ENCODE results near the gene ARFGEF3. TPM values are rescaled to one million over a fixed set of nuclear protein-coding genes. Genes with fewer than 3 reads are reported as not detected.

Gene ARFGEF3
- total RNA-seq, 4 donors from 2014 or later, result 8.9 to 12.0 (median 10.5) TPM

DNA sequence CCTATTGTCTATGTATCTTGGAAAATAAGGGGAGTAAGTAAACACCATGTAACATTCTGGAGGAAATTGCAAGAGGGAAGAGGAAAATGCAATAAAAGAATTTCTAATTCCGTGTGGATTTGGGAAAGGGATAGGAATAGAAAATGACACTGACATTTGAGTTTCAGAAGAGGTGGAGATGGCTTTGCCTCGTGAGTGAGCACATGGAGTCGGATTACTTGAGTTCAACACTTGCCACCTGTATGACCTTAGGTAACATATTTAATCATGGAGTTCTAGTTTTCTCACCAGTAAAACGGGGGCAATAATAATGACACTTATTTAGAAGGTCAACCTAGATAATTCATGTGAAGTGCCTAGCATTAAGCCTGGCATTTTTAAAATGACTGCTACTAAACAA, 67.3 kb downstream of the ARFGEF3 start:
- no peaks in the 10 kb centered on the region for H3K9me3 ChIP-seq
- H3K27ac ChIP-seq, result no peak overlapping the region
- H3K36me3 ChIP-seq, result no peaks in the 10 kb centered on the region
- H3K4me1 ChIP-seq, result no peaks in the 10 kb centered on the region
- TF ChIP-seq POLR2A (IDR thresholded peaks at IDR 0.05), result no peak
- TF ChIP-seq, protein P1, sequence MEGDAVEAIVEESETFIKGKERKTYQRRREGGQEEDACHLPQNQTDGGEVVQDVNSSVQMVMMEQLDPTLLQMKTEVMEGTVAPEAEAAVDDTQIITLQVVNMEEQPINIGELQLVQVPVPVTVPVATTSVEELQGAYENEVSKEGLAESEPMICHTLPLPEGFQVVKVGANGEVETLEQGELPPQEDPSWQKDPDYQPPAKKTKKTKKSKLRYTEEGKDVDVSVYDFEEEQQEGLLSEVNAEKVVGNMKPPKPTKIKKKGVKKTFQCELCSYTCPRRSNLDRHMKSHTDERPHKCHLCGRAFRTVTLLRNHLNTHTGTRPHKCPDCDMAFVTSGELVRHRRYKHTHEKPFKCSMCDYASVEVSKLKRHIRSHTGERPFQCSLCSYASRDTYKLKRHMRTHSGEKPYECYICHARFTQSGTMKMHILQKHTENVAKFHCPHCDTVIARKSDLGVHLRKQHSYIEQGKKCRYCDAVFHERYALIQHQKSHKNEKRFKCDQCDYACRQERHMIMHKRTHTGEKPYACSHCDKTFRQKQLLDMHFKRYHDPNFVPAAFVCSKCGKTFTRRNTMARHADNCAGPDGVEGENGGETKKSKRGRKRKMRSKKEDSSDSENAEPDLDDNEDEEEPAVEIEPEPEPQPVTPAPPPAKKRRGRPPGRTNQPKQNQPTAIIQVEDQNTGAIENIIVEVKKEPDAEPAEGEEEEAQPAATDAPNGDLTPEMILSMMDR (IDR thresholded peaks at IDR 0.05), result no peak
- H3K27me3 ChIP-seq, result no peaks in the 10 kb centered on the region
- H3K4me3 ChIP-seq, result no peak overlapping the region
- DNase-seq, result no peak

DNA sequence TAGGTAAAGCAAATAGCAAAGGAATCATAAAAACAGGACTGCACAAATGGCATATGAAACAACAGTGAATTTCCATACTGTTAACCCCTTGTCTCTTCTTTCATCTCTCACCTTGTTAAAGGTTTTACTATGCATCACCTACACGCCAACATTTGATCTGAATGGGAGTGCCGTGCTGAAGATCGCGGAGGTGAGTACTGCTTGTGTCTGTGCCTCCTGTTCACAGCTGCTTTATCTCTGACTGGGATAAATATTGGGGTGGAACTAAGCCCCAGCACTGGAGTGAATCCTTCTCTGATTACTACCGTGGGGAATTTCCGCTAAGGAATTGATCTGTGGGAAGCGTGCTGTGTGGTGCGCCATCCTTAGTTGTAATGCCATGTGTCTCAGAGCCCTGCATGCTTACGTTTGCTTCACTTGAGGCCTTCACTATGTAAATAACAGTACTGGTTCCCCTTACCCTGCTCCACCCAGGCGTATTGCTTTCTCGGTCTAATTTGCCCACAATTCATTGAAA, 68.0 kb downstream of the ARFGEF3 start:
- no peak overlapping the region for H3K4me3 ChIP-seq
- H3K4me1 ChIP-seq, result no peaks in the 10 kb centered on the region
- no peaks in the 10 kb centered on the region for H3K36me3 ChIP-seq
- DNase-seq, result no peak
- H3K27me3 ChIP-seq, result no peaks in the 10 kb centered on the region
- no peak overlapping the region for H3K27ac ChIP-seq
- TF ChIP-seq POLR2A (IDR thresholded peaks at IDR 0.05), result no peak
- TF ChIP-seq, protein P1 (IDR thresholded peaks at IDR 0.05), result no peak
- no peaks in the 10 kb centered on the region for H3K9me3 ChIP-seq

DNA sequence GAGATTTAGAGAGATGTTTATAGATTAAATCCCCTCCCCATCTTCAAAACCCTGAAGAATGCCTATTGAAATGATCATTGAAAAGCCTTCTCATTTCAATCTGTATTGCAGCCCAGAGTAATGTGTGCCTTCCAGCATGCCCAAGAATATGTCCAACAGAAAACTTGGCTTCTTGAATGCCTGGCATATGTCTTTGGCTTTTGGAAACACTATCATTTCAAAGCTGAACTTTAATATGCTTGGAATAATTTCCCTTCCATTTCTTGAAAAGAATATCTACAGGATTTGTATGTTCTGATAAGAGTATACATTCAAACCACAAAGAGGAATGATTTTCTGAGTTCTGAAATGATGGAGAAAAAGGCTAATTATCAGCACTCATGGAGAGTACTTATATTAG, 68.5 kb downstream of the ARFGEF3 start:
- DNase-seq, result no peak
- Histone ChIP-seq H3K4me1 (no peaks in the 10 kb centered on the region), H3K27me3 (no peaks in the 10 kb centered on the region), H3K36me3 (no peaks in the 10 kb centered on the region), H3K27ac (no peak overlapping the region), H3K4me3 (no peak overlapping the region), H3K9me3 (no peaks in the 10 kb centered on the region)
- TF ChIP-seq POLR2A (IDR thresholded peaks at IDR 0.05), result no peak
- TF ChIP-seq, protein P1 (IDR thresholded peaks at IDR 0.05), result no peak

DNA sequence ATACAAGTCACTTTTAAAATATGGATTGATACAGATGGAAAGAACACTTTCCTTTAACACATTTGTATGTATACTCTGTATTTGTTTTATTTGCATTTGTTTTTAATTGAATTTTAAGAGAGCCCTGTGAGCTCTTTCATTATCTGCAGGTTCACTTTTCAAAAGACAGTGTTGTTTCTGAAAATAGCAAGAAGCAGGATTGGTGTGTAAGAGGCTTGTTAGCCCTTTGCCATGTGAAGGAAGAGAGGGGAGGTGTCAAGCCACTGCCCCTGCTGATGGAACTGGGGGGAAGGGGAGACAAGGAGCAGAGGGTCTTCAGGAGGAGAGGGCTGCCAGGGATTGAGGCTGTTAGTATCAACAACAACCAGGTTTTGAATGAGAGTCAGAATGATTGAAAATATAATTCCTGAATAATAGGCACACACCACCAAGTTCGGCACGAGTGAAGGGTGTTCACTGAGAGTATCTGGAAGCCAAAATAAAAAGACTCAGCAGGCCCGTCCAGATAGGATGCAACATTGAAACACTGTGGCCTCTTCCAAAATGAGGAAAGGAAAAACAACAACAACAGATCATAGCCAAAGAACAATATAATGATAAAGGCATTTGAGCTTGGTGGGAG, 69.1 kb downstream of the ARFGEF3 start:
- H3K4me1 ChIP-seq, result no peaks in the 10 kb centered on the region
- TF ChIP-seq POLR2A (IDR thresholded peaks at IDR 0.05), result no peak
- TF ChIP-seq, protein P1 (IDR thresholded peaks at IDR 0.05), result no peak

DNA sequence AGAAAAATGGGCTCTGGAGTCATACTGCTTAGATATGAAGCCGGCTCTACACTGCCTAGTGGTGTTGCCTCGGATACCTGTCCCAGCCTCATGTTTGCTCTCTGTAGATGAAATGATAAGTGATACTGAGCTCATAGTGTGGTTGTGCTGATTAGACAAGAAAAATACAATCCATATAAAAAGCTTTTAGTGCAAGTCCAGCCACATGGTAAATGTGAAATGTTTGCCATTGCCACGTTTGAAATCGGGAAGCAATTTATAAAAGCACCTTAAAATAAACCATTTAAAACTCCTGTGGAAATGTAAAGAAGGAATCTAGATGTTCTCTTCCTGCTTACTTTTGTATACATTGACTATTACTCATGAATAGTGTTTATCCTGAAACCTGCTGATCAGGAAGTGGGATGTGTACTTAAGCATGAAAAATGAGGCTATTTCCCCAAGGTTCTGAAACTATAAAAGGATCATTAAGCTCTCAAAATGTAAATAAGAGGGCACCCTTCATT, 69.7 kb downstream of the ARFGEF3 start:
- H3K4me1 ChIP-seq, result no peaks in the 10 kb centered on the region
- DNase-seq, result no peak
- no peaks in the 10 kb centered on the region for H3K27me3 ChIP-seq
- H3K27ac ChIP-seq, result peak overlapping the region in 2 of 4 donors; percentile 22 to 48
- no peaks in the 10 kb centered on the region for H3K36me3 ChIP-seq
- H3K4me3 ChIP-seq, result no peak overlapping the region
- TF ChIP-seq POLR2A (IDR thresholded peaks at IDR 0.05), result no peak
- TF ChIP-seq, protein P1 (IDR thresholded peaks at IDR 0.05), result no peak
- H3K9me3 ChIP-seq, result no peaks in the 10 kb centered on the region

More for the DNA sequence above, 69.1 kb downstream of the ARFGEF3 start:
- Histone ChIP-seq H3K4me3 (no peak overlapping the region), H3K27me3 (no peaks in the 10 kb centered on the region), H3K27ac (peak overlapping the region in 2 of 4 donors; percentile 22 to 48), H3K36me3 (no peaks in the 10 kb centered on the region), H3K9me3 (no peaks in the 10 kb centered on the region)
- no peak for DNase-seq
